ENCODE results near the gene CCL4L2. TPM values are rescaled to one million over a fixed set of nuclear protein-coding genes. Genes with fewer than 3 reads are reported as not detected.
"Not testable (repeated sequence)": the region's sequence is repeated elsewhere in the genome, so short reads cannot be mapped to it uniquely, and the experiment has no call there.

CCL4L2 gene
- total RNA-seq, result not detected

GRCh38 chr17:36210439-36211211, at the start of gene CCL4L2:
Gene CCL4L2 (plus strand): TSS chr17:36211063.
- DNase-seq, result not testable (repeated sequence)

- DNase-seq, result not testable (repeated sequence)
These were observed 42.0 kb upstream of the CCL4L2 start for GRCh38 chr17:36168836-36169235.

- not testable (repeated sequence) for DNase-seq
These were observed 34.3 kb upstream of the CCL4L2 start, which contains the start of gene TBC1D3B for GRCh38 chr17:36176536-36176935. Gene TBC1D3B (minus strand): TSS chr17:36176636. CDS start chr17:36175050, 1,586 bp downstream.

GRCh38 chr17:36181446-36182175, 29.3 kb upstream of the CCL4L2 start:
- DNase-seq, result not testable (repeated sequence)

GRCh38 chr17:36182176-36183000, 28.5 kb upstream of the CCL4L2 start:
- no peak for DNase-seq

GRCh38 chr17:36183001-36183971, 27.6 kb upstream of the CCL4L2 start:
- no peak for DNase-seq

- DNase-seq, result no peak
These were observed 26.7 kb upstream of the CCL4L2 start for GRCh38 chr17:36184023-36184765.

GRCh38 chr17:36185416-36185815, 25.4 kb upstream of the CCL4L2 start:
- DNase-seq, result no peak

- DNase-seq, result not testable (repeated sequence)
These were observed 23.8 kb upstream of the CCL4L2 start for GRCh38 chr17:36186810-36187763.

- DNase-seq, result not testable (repeated sequence)
These were observed 22.8 kb upstream of the CCL4L2 start for GRCh38 chr17:36187943-36188665.

- DNase-seq, result no peak
These were observed 22.0 kb upstream of the CCL4L2 start for GRCh38 chr17:36188891-36189306.

GRCh38 chr17:36189993-36190392, 20.9 kb upstream of the CCL4L2 start:
- not testable (repeated sequence) for DNase-seq

GRCh38 chr17:36190549-36191330, 20.1 kb upstream of the CCL4L2 start:
- not testable (repeated sequence) for DNase-seq

GRCh38 chr17:36193216-36193775, 17.6 kb upstream of the CCL4L2 start:
- no peak for DNase-seq

- DNase-seq, result not testable (repeated sequence)
These were observed 16.6 kb upstream of the CCL4L2 start for GRCh38 chr17:36194147-36194831.

- DNase-seq, result not testable (repeated sequence)
These were observed 15.9 kb upstream of the CCL4L2 start for GRCh38 chr17:36194832-36195433.
